Thymus (tissue), 11 donors: ENCODE data around the gene PTPN3. TPM values are rescaled to one million over a fixed set of nuclear protein-coding genes. Genes with fewer than 3 reads are reported as not detected.

ENCODE experiments used
- DNase-seq, 9 donors: peaks; one replicate each; pipeline ENCODE4 v3.0.0-alpha.2; 2013; ENCODE audit warnings: low spot score in 9 of 9, low read depth in 6 of 9, missing footprints in 1 of 9
- H3K27ac ChIP-seq, 2 donors: one replicate each; pipeline ENCODE4 v1.5.1; 2013; ENCODE audit warnings: control low read depth in 1 of 2, low read depth in 1 of 2, low read length in 1 of 2, mild to moderate bottlenecking in 1 of 2, moderate library complexity in 1 of 2
- H3K27me3 ChIP-seq, 2 donors: one replicate each; pipeline ENCODE4 v1.5.1; 2013; ENCODE audit warnings: low read length in 1 of 2; ENCODE audit not compliant: control insufficient read depth in 2 of 2, insufficient read depth in 1 of 2
- H3K36me3 ChIP-seq, 2 donors: one replicate each; pipeline ENCODE4 v1.5.1; 2013; ENCODE audit warnings: low read length in 1 of 2, mild to moderate bottlenecking in 1 of 2, moderate library complexity in 1 of 2; ENCODE audit not compliant: control insufficient read depth in 2 of 2, insufficient read depth in 2 of 2
- H3K4me1 ChIP-seq, 2 donors: one replicate each; pipeline ENCODE4 v1.5.1; 2013; ENCODE audit warnings: low read length in 2 of 2; ENCODE audit not compliant: control insufficient read depth in 2 of 2, insufficient read depth in 2 of 2
- H3K4me3 ChIP-seq, 2 donors: one replicate each; pipeline ENCODE4 v1.5.1; 2013; ENCODE audit warnings: low read length in 2 of 2, control low read depth in 1 of 2, mild to moderate bottlenecking in 1 of 2
- H3K9me3 ChIP-seq, 2 donors: one replicate each; pipeline ENCODE4 v1.5.1; 2013; ENCODE audit warnings: low read length in 1 of 2, mild to moderate bottlenecking in 1 of 2; ENCODE audit not compliant: control insufficient read depth in 2 of 2, insufficient read depth in 1 of 2
- WGBS: extraction: QIAGEN DNeasy Blood & Tissue Kit; methylation state at CpG from one replicate; pipeline ENCODE4 v1.1.7; 2013; 5-methylcytosine and 5-hydroxymethylcytosine counted together
- polyA plus RNA-seq: library from polyadenylated mRNA; stranded (reverse); fragments of 200-250 nt; gene quantifications from one replicate; pipeline ENCODE4 v1.2.3, GENCODE V29; 2013
- total RNA-seq: library from RNA; stranded (reverse); fragments of 120-200 nt; gene quantifications from one replicate; pipeline ENCODE4 v1.2.4, GENCODE V29; 2013
- donor health status: healthy.

Gene PTPN3
- total and polyA plus RNA-seq, 2 donors, result 2.8 to 9.5 TPM

- 23% methylated on average over 6 of the region's 6 CpGs for WGBS
Observed at GRCh38 chr9:109447329-109448076, 50.6 kb downstream of the PTPN3 start.

GRCh38 chr9:109444771-109445320 lies 53.3 kb downstream of the PTPN3 start:
- no peaks in the 10 kb centered on the region for H3K36me3 ChIP-seq
- WGBS, result 94% methylated on average over 3 of the region's 3 CpGs
- peaks cover 3 to 26% of the 10 kb centered on the region in 2 donors for H3K4me1 ChIP-seq
- H3K27me3 ChIP-seq, result no peaks in the 10 kb centered on the region
- H3K4me3 ChIP-seq, result no peak overlapping the region
- no peaks in the 10 kb centered on the region for H3K9me3 ChIP-seq
- DNase-seq, result no peak
- no peak overlapping the region for H3K27ac ChIP-seq

More at GRCh38 chr9:109447329-109448076, 50.6 kb downstream of the PTPN3 start:
- H3K27ac ChIP-seq, result peak overlapping the region in 1 of 2 donors; percentile 11
- H3K27me3 ChIP-seq, result no peaks in the 10 kb centered on the region
- no peak overlapping the region for H3K4me3 ChIP-seq
- no peaks in the 10 kb centered on the region for H3K36me3 ChIP-seq
- no peaks in the 10 kb centered on the region for H3K9me3 ChIP-seq
- H3K4me1 ChIP-seq, result peaks cover 3 to 12% of the 10 kb centered on the region in 2 donors
- DNase-seq, result peak in 1 of 9 donors; percentile 49

- no peak for DNase-seq
- Histone ChIP-seq H3K4me1 (peaks cover 0 to 20% of the 10 kb centered on the region in 2 donors), H3K27ac (no peak overlapping the region), H3K9me3 (no peaks in the 10 kb centered on the region), H3K36me3 (no peaks in the 10 kb centered on the region), H3K27me3 (no peaks in the 10 kb centered on the region), H3K4me3 (no peak overlapping the region)
- 87% methylated on average over 2 of the region's 2 CpGs for WGBS
Observed at GRCh38 chr9:109442716-109443115, 55.4 kb downstream of the PTPN3 start.

- H3K27me3 ChIP-seq, result no peaks in the 10 kb centered on the region
- 45% methylated on average over 3 of the region's 3 CpGs for WGBS
- H3K27ac ChIP-seq, result no peak overlapping the region
Observed at GRCh38 chr9:109441296-109441695, 56.8 kb downstream of the PTPN3 start.

GRCh38 chr9:109440797-109441287 lies 57.3 kb downstream of the PTPN3 start:
- Histone ChIP-seq H3K27ac (no peak overlapping the region), H3K9me3 (no peaks in the 10 kb centered on the region), H3K4me1 (peaks cover 0 to 14% of the 10 kb centered on the region in 2 donors), H3K27me3 (no peaks in the 10 kb centered on the region), H3K4me3 (no peak overlapping the region), H3K36me3 (no peaks in the 10 kb centered on the region)
- 5% methylated on average over 4 of the region's 4 CpGs for WGBS
- peak in 6 of 9 donors; percentile 40 to 78 (median 55) for DNase-seq

More at GRCh38 chr9:109441296-109441695, 56.8 kb downstream of the PTPN3 start:
- H3K9me3 ChIP-seq, result no peaks in the 10 kb centered on the region
- no peaks in the 10 kb centered on the region for H3K36me3 ChIP-seq
- H3K4me3 ChIP-seq, result no peak overlapping the region
- H3K4me1 ChIP-seq, result peaks cover 0 to 14% of the 10 kb centered on the region in 2 donors
- DNase-seq, result no peak

GRCh38 chr9:109440117-109440515 lies 58.0 kb downstream of the PTPN3 start:
- Histone ChIP-seq H3K9me3 (no peaks in the 10 kb centered on the region), H3K27ac (no peak overlapping the region), H3K4me1 (peaks cover 0 to 14% of the 10 kb centered on the region in 2 donors), H3K4me3 (no peak overlapping the region), H3K36me3 (no peaks in the 10 kb centered on the region), H3K27me3 (no peaks in the 10 kb centered on the region)
- peak in 1 of 9 donors; percentile 30 for DNase-seq
- WGBS, result 20% methylated on average over 3 of the region's 3 CpGs

GRCh38 chr9:109439378-109440116 lies 58.6 kb downstream of the PTPN3 start:
- H3K4me3 ChIP-seq, result no peak overlapping the region
- no peaks in the 10 kb centered on the region for H3K36me3 ChIP-seq
- WGBS, result 90% methylated on average over 8 of the region's 8 CpGs
- H3K4me1 ChIP-seq, result peaks cover 0 to 14% of the 10 kb centered on the region in 2 donors
- H3K27ac ChIP-seq, result no peak overlapping the region
- H3K9me3 ChIP-seq, result no peaks in the 10 kb centered on the region
- no peaks in the 10 kb centered on the region for H3K27me3 ChIP-seq
- DNase-seq, result no peak

GRCh38 chr9:109437286-109437685 lies 60.8 kb downstream of the PTPN3 start:
- WGBS, result 49% methylated on average over 4 of the region's 4 CpGs
- Histone ChIP-seq H3K27me3 (no peaks in the 10 kb centered on the region), H3K4me3 (no peak overlapping the region), H3K9me3 (no peaks in the 10 kb centered on the region), H3K4me1 (peaks cover 0 to 14% of the 10 kb centered on the region in 2 donors), H3K27ac (no peak overlapping the region), H3K36me3 (no peaks in the 10 kb centered on the region)
- DNase-seq, result no peak

- H3K4me1 ChIP-seq, result peaks cover 0 to 11% of the 10 kb centered on the region in 2 donors
- no peaks in the 10 kb centered on the region for H3K27me3 ChIP-seq
- no peak overlapping the region for H3K27ac ChIP-seq
- no peaks in the 10 kb centered on the region for H3K36me3 ChIP-seq
- DNase-seq, result no peak
- no peaks in the 10 kb centered on the region for H3K9me3 ChIP-seq
- no peak overlapping the region for H3K4me3 ChIP-seq
- WGBS, result 96% methylated on average over 3 of the region's 3 CpGs
Observed at GRCh38 chr9:109436071-109436470, 62.0 kb downstream of the PTPN3 start.
